ENCODE results near the gene ACP5.

The ACP5 gene

DNA sequence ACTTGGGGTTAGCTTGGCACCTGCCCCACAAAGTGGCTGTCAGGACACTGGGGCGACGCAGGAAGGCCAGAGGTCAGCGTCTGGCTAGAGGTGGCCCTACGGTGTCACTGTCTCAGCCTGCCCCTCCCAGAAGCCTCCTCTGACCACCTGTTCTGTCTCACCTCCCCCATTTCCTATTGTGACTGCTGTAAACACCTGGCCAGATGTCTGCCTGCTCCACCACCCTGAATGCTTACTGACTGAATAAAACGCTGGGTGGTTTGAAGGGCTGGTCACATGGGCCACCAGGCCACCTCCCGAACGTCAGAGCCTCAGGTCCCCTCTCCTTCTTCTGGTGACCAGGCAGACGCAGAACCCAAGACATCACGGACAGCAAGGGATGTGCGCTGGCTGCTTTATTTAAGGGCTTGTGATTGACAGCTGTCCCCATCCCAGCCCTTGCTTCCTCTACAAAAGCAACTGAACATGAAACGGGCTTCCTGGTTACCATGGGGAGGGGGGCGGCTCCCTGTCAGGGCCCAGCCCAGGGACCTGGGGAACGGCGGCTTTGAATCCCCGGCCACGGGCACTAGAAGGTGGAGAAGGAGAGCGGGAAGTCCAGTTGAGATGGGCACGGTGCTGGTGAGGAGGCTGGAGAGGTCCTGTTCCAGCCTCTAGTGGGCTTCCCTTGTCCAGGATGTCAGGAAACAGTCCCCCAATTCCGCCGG lies 24.6 kb downstream of the ACP5 start:
- no peaks in the 10 kb centered on the region for H3K27me3 ChIP-seq (replicated peaks)
- in situ Hi-C loops (cut with HindIII; ENCODE audit: low pct_ligation_motif_present, low sequenced_read_pairs) = no loop called here
- TF ChIP-seq, protein P1, sequence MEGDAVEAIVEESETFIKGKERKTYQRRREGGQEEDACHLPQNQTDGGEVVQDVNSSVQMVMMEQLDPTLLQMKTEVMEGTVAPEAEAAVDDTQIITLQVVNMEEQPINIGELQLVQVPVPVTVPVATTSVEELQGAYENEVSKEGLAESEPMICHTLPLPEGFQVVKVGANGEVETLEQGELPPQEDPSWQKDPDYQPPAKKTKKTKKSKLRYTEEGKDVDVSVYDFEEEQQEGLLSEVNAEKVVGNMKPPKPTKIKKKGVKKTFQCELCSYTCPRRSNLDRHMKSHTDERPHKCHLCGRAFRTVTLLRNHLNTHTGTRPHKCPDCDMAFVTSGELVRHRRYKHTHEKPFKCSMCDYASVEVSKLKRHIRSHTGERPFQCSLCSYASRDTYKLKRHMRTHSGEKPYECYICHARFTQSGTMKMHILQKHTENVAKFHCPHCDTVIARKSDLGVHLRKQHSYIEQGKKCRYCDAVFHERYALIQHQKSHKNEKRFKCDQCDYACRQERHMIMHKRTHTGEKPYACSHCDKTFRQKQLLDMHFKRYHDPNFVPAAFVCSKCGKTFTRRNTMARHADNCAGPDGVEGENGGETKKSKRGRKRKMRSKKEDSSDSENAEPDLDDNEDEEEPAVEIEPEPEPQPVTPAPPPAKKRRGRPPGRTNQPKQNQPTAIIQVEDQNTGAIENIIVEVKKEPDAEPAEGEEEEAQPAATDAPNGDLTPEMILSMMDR (IDR thresholded peaks at IDR 0.05; ENCODE audit: low read depth, low read length, missing control alignments) = no peak
- no peak for DNase-seq
- peaks cover 34% of the 10 kb centered on the region for H3K36me3 ChIP-seq (replicated peaks)
- H3K4me3 ChIP-seq (ENCODE audit: low read depth, low read length) = no peak overlapping the region
- no peak overlapping the region for H3K27ac ChIP-seq

DNA sequence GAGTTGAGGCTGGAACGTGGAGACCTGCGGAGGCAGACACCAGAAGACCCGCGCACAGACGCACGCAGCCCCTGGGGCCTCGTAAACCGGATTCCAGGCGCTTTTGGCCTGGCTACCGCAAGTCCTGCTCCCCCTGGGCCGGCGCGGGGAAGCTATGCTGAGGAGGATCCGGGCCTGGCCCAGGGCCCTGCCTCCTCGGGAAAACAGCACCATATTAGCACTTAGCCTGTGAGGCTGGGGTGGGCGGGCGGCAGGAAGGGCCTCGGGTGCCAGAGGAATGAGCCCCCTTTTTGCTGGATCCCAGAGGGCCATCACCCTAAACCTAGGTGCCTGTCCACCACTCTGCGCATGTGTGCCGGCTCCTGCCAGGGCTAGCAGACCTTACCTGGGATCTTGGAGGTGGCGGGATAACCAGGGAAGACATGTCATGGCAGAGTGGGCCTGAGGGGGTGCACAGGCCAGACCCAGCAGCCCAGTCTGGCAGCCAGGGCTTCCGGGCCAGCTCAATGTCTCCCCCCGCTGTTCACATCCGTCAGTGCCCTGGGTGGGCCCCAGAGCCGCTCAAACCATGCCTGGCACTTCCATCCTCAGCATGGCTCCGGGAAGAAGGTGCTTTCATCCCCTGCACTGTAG lies 25.7 kb downstream of the ACP5 start:
- H3K27me3 ChIP-seq (replicated peaks) = no peaks in the 10 kb centered on the region
- TF ChIP-seq, protein P1 (IDR thresholded peaks at IDR 0.05; ENCODE audit: low read depth, low read length, missing control alignments) = peak; percentile 67
- no peak overlapping the region for H3K27ac ChIP-seq
- no peak overlapping the region for H3K4me3 ChIP-seq (ENCODE audit: low read depth, low read length)
- DNase-seq = no peak
- H3K36me3 ChIP-seq (replicated peaks) = peaks cover 34% of the 10 kb centered on the region
- in situ Hi-C loops (cut with HindIII; ENCODE audit: low pct_ligation_motif_present, low sequenced_read_pairs) = no loop called here

DNA sequence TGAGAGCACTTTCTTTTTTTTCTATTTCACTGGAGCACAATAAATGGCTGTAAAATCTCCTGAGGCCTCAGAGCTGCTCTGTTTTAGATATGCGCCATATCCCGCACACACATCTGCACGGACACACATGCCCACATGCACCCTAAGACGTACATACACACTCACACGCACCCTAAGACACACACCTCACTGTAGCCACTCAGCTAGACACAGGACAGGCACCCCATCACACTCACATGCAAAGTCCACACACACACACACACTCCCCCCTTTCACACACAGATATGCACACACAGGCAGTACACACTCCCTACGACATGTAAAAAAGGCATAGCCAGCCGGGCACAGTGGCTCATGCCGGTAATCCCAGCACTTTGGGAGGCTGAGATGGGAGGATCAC lies 27.2 kb downstream of the ACP5 start:
- TF ChIP-seq, protein P1 (IDR thresholded peaks at IDR 0.05; ENCODE audit: low read depth, low read length, missing control alignments) = no peak
- Histone ChIP-seq H3K27ac (no peak overlapping the region), H3K36me3 (replicated peaks) (peaks cover 28% of the 10 kb centered on the region), H3K4me3 (ENCODE audit: low read depth, low read length) (no peak overlapping the region), H3K27me3 (replicated peaks) (no peaks in the 10 kb centered on the region)
- in situ Hi-C loops (cut with HindIII; ENCODE audit: low pct_ligation_motif_present, low sequenced_read_pairs) = no loop called here
- no peak for DNase-seq

DNA sequence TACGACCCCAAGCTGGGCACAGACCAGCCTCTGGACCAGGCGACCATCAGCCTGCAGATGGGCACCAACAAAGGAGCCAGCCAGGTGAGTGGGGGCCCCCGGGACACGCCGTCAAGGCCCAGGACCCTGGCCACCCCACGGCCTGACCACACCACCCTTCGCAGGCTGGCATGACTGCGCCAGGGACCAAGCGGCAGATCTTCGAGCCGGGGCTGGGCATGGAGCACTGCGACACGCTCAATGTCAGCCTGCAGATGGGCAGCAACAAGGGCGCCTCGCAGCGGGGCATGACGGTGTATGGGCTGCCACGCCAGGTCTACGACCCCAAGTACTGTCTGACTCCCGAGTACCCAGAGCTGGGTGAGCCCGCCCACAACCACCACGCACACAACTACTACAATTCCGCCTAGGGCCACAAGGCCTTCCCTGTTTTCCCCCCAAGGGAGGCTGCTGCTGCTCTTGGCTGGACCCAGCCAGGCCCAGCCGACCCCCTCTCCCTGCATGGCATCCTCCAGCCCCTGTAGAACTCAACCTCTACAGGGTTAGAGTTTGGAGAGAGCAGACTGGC lies 28.0 kb downstream of the ACP5 start:
- in situ Hi-C loops (cut with HindIII; ENCODE audit: low pct_ligation_motif_present, low sequenced_read_pairs) = no loop called here
- TF ChIP-seq, protein P1 (IDR thresholded peaks at IDR 0.05; ENCODE audit: low read depth, low read length, missing control alignments) = no peak
- Histone ChIP-seq H3K27ac (no peak overlapping the region), H3K27me3 (replicated peaks) (no peaks in the 10 kb centered on the region), H3K4me3 (ENCODE audit: low read depth, low read length) (no peak overlapping the region), H3K36me3 (replicated peaks) (peaks cover 27% of the 10 kb centered on the region)
- DNase-seq = no peak

DNA sequence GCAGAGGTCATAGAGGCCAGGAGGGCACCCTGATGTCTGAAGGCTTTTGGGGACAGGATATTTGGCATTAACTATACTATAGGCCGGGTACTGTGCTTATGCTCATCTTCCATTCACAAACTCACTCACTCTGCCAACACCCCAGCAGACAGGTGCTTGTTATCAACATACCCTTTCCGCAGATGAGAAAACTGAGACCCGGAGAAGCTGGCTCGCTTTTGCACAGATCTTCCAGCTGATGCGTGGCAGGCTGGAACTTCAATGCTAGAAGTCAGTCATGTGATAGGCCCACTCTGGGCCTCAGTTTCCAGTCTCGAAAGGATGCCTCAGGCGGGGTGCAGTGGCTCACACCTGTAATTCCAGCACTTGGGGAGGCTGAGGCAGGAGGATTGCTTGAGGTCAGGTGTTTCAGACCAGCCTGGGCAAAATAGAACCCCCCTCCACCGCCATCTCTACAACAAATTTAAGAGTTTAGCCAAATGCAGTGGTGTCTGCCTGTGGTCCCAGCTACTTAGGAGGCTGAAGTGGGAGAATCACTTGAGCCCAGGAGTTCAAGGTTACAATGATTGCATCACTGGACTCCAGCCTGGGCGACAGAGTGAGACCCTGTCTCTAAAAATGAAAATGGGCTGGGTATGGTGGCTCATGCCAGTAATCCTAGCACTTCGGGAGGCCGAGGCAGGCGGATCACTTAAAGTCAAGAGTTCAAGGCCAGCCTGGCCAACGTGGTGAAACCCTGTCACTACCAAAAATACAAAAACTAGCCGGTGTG lies 29.3 kb downstream of the ACP5 start:
- Histone ChIP-seq H3K27me3 (replicated peaks) (no peaks in the 10 kb centered on the region), H3K36me3 (replicated peaks) (peaks cover 14% of the 10 kb centered on the region), H3K4me3 (ENCODE audit: low read depth, low read length) (no peak overlapping the region), H3K27ac (no peak overlapping the region)
- in situ Hi-C loops (cut with HindIII; ENCODE audit: low pct_ligation_motif_present, low sequenced_read_pairs) = no loop called here
- no peak for DNase-seq
- TF ChIP-seq, protein P1 (IDR thresholded peaks at IDR 0.05; ENCODE audit: low read depth, low read length, missing control alignments) = no peak

All from brain microvascular endothelial cell (primary cell).